HG02884 (cell line): Measurements from ENCODE around the gene DBP.

Experiments used
- ATAC-seq: cut with Tn5 transposase; IDR thresholded peaks from one replicate; pipeline ENCODE4 v1.9.1; 2021; ENCODE audit warnings: mild to moderate bottlenecking, moderate library complexity; ENCODE audit not compliant: unreplicated experiment

Gene DBP

GRCh38 chr19:48613852-48614435 lies 23.2 kb downstream of the DBP start:
- ATAC-seq: no peak

GRCh38 chr19:48613024-48613851 lies 23.9 kb downstream of the DBP start:
- ATAC-seq: no peak

GRCh38 chr19:48611872-48612271 lies 25.3 kb downstream of the DBP start:
- ATAC-seq: no peak

GRCh38 chr19:48609571-48610108 lies 27.5 kb downstream of the DBP start:
- no peak for ATAC-seq

- no peak for ATAC-seq
Measured at GRCh38 chr19:48608798-48609263, 28.3 kb downstream of the DBP start.

- ATAC-seq: no peak
Measured at GRCh38 chr19:48607359-48607755, 29.8 kb downstream of the DBP start.

- no peak for ATAC-seq
Measured at GRCh38 chr19:48606463-48607358, 30.5 kb downstream of the DBP start, which contains the start of gene SPACA4. Gene SPACA4 (plus strand): TSS chr19:48606742. CDS start chr19:48606979, 237 bp downstream.

GRCh38 chr19:48603850-48604249 lies 33.3 kb downstream of the DBP start:
- no peak for ATAC-seq

- no peak for ATAC-seq
Measured at GRCh38 chr19:48603449-48603848, 33.7 kb downstream of the DBP start.

GRCh38 chr19:48603001-48603400 lies 34.2 kb downstream of the DBP start:
- ATAC-seq: no peak

GRCh38 chr19:48600679-48601417 lies 36.3 kb downstream of the DBP start:
- no peak for ATAC-seq

GRCh38 chr19:48598996-48599700 lies 38.0 kb downstream of the DBP start:
- no peak for ATAC-seq

GRCh38 chr19:48596679-48597465 lies 40.3 kb downstream of the DBP start:
- no peak for ATAC-seq

GRCh38 chr19:48596237-48596636 lies 40.9 kb downstream of the DBP start:
- no peak for ATAC-seq

- no peak for ATAC-seq
Measured at GRCh38 chr19:48595833-48596232, 41.3 kb downstream of the DBP start.

GRCh38 chr19:48595171-48595570 lies 42.0 kb downstream of the DBP start:
- no peak for ATAC-seq

- no peak for ATAC-seq
Measured at GRCh38 chr19:48591021-48591420, 46.2 kb downstream of the DBP start.

GRCh38 chr19:48588670-48589401 lies 48.3 kb downstream of the DBP start:
- no peak for ATAC-seq
